Sigmoid colon (tissue), 4 donors: ENCODE measurements around the gene CD2BP2.

ENCODE experiments used
- CTCF ChIP-seq, 4 experiments: fragments of 450-650 bp in 3 of 4; fragments of 200-600 bp in 1 of 4; IDR thresholded peaks; one replicate each; pipeline ENCODE4 v1.5.1; 2016 to 2019; ENCODE audit warnings: antibody characterized with exemption in 4 of 4, mild to moderate bottlenecking in 3 of 4, moderate library complexity in 2 of 4
- POLR2A ChIP-seq, 2 donors: fragments of 450-650 bp; IDR thresholded peaks; one replicate each; pipeline ENCODE4 v1.6.1; 2016; ENCODE audit warnings: antibody characterized with exemption in 2 of 2, mild to moderate bottlenecking in 2 of 2, moderate library complexity in 2 of 2
- POLR2AphosphoS5 ChIP-seq, 4 donors: sonication (generic); formaldehyde crosslinking; IDR thresholded peaks; one replicate each; pipeline ENCODE4 v1.6.1; 2017; ENCODE audit warnings: antibody characterized with exemption in 4 of 4

GRCh38 chr16:30374538-30374937 lies 19.4 kb upstream of the CD2BP2 start, which contains the start of gene MYL11:
- TF ChIP-seq CTCF (IDR thresholded peaks at IDR 0.05) (no peak), POLR2AphosphoS5 (IDR thresholded peaks at IDR 0.05) (no peak), POLR2A (IDR thresholded peaks at IDR 0.05) (no peak)
